Small intestine (tissue), 7 donors: Measurements from ENCODE around the gene SEMA4G. TPM values are rescaled to one million over a fixed set of nuclear protein-coding genes. Genes with fewer than 3 reads are reported as not detected.

Experiments used
- DNase-seq, 2 donors: peaks; one replicate each; pipeline versions ENCODE4 v3.0.0 to v3.0.0-alpha.2; 2013
- FAIRE-seq: peaks from 2 replicates; lab custom pipeline; 2012; peaks lifted over from hg19 to GRCh38; lab: Jason Lieb, UNC
- H3K27ac ChIP-seq, 3 donors: one replicate each; pipeline ENCODE4 v1.5.1; 2013; ENCODE audit warnings: low read length in 2 of 3, mild to moderate bottlenecking in 2 of 3, control low read depth in 1 of 3, inconsistent platforms in 1 of 3, low read depth in 1 of 3, moderate library complexity in 1 of 3
- H3K27me3 ChIP-seq, 3 donors: one replicate each; pipeline ENCODE4 v1.6.1; 2013; ENCODE audit warnings: low read length in 3 of 3, inconsistent platforms in 1 of 3; ENCODE audit not compliant: control insufficient read depth in 3 of 3, insufficient read depth in 3 of 3
- H3K36me3 ChIP-seq, 3 donors: one replicate each; pipeline ENCODE4 v1.6.1; 2013; ENCODE audit warnings: low read length in 3 of 3, inconsistent platforms in 1 of 3, low read depth in 1 of 3, mild to moderate bottlenecking in 1 of 3, moderate library complexity in 1 of 3; ENCODE audit not compliant: control insufficient read depth in 3 of 3, insufficient read depth in 2 of 3
- H3K4me1 ChIP-seq, 3 donors: one replicate each; pipeline ENCODE4 v1.6.1; 2013; ENCODE audit warnings: low read length in 2 of 3, inconsistent platforms in 1 of 3, low read depth in 1 of 3, mild to moderate bottlenecking in 1 of 3, moderate library complexity in 1 of 3; ENCODE audit not compliant: control insufficient read depth in 3 of 3, insufficient read depth in 2 of 3
- H3K4me3 ChIP-seq, 3 donors: one replicate each; pipeline ENCODE4 v1.5.1; 2013; ENCODE audit warnings: low read length in 3 of 3, control low read depth in 1 of 3, inconsistent platforms in 1 of 3, low read depth in 1 of 3, mild to moderate bottlenecking in 1 of 3, moderate library complexity in 1 of 3
- H3K9me3 ChIP-seq, 2 donors: one replicate each; pipeline ENCODE4 v1.6.1; 2013; ENCODE audit warnings: low read depth in 1 of 2, low read length in 1 of 2; ENCODE audit not compliant: control insufficient read depth in 2 of 2, insufficient read depth in 1 of 2
- WGBS, 3 donors: extraction: QIAGEN DNeasy Blood & Tissue Kit; methylation state at CpG; one replicate each; pipeline ENCODE4 v1.1.7; 2013; 5-methylcytosine and 5-hydroxymethylcytosine counted together
- polyA plus RNA-seq, 4 donors: library from polyadenylated mRNA; stranded (reverse) in 3 of 4; unstranded in 1 of 4; fragments of 200-250 nt in 3 of 4; fragments of 120-200 nt in 1 of 4; gene quantifications; one replicate each; pipeline versions ENCODE4 v1.2.1 to v1.2.3, GENCODE V29; 2013
- donor health status: healthy with polysubstance abuse.
- donor health status: control.
- donor health status: control.
- donor health status: Bipolar disorder and iron deficiency.
- donor health status: healthy.

Gene SEMA4G
- polyA plus RNA-seq, 4 donors, result 44.9 to 153 (median 104) TPM

- WGBS, 3 donors, result 97 to 99% (median 97%) methylated on average over 3 of the region's 3 CpGs
- no peaks in the 10 kb centered on the region for H3K27me3 ChIP-seq
- H3K4me3 ChIP-seq, result no peak overlapping the region
- H3K4me1 ChIP-seq, result no peaks in the 10 kb centered on the region
- peaks cover 4 to 34% (median 10%) of the 10 kb centered on the region in 3 donors for H3K36me3 ChIP-seq
- FAIRE-seq (no peak), DNase-seq (no peak)
- H3K27ac ChIP-seq, result no peak overlapping the region
- H3K9me3 ChIP-seq, result no peaks in the 10 kb centered on the region
Observed at GRCh38 chr10:100942229-100942628, 27.1 kb upstream of the SEMA4G start.

DNA sequence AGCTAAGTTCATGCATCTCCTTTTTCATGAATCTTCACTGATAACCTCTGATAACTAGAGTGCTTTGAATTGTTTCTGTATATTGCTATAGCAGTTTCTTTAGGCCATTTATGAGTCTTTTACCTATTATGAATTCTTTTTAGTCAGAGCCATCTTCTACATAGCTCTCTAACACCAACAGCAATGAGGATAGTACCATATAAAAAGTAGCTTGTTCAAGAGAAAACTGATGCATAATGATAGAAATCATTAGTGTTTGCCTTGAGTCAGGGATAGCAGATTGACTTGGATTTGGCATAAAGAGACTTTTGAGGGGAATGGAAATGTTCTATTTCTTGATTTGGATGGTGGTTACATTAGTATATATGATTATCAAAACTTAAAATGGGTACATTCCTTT is 25.8 kb upstream of the SEMA4G start:
- no peak for FAIRE-seq

DNA sequence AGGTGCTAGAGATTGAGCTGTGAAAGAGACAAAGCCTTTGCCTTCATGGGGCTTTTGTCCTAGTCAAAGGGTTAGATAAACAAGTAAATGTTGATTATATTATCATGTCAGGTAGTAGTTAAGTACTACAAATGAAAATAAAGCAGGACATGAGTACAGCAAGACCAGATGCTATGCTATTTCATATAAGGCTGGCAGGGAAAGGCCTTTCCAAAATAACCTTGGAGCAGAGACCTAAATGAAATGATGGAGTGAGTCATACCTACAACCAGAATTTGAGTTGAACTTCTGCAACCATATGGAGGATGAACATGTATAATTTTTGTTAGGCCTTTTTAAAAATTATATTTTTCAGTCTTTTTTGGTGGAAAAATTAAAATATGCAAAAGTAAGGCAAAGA is 23.6 kb upstream of the SEMA4G start:
- no peaks in the 10 kb centered on the region for H3K27me3 ChIP-seq
- H3K36me3 ChIP-seq, result peaks cover 2 to 33% (median 7%) of the 10 kb centered on the region in 3 donors
- no peak for FAIRE-seq

More for the DNA sequence above, 25.8 kb upstream of the SEMA4G start:
- Histone ChIP-seq H3K36me3 (peaks cover 4 to 34% (median 8%) of the 10 kb centered on the region in 3 donors), H3K9me3 (no peaks in the 10 kb centered on the region), H3K4me3 (no peak overlapping the region), H3K4me1 (no peaks in the 10 kb centered on the region), H3K27ac (no peak overlapping the region), H3K27me3 (no peaks in the 10 kb centered on the region)
- no peak for DNase-seq

GRCh38 chr10:100948916-100949315 is 20.4 kb upstream of the SEMA4G start:
- peaks cover 5 to 49% (median 15%) of the 10 kb centered on the region in 3 donors for H3K36me3 ChIP-seq
- no peak overlapping the region for H3K4me3 ChIP-seq
- FAIRE-seq, result no peak
- H3K27me3 ChIP-seq, result no peaks in the 10 kb centered on the region
- DNase-seq, result no peak
- no peaks in the 10 kb centered on the region for H3K9me3 ChIP-seq
- WGBS, 3 donors, result 96 to 98% (median 96%) methylated on average over 3 of the region's 3 CpGs
- no peaks in the 10 kb centered on the region for H3K4me1 ChIP-seq
- no peak overlapping the region for H3K27ac ChIP-seq

More for the DNA sequence above, 23.6 kb upstream of the SEMA4G start:
- no peak for DNase-seq
- Histone ChIP-seq H3K27ac (no peak overlapping the region), H3K9me3 (no peaks in the 10 kb centered on the region), H3K4me3 (no peak overlapping the region), H3K4me1 (no peaks in the 10 kb centered on the region)

DNA sequence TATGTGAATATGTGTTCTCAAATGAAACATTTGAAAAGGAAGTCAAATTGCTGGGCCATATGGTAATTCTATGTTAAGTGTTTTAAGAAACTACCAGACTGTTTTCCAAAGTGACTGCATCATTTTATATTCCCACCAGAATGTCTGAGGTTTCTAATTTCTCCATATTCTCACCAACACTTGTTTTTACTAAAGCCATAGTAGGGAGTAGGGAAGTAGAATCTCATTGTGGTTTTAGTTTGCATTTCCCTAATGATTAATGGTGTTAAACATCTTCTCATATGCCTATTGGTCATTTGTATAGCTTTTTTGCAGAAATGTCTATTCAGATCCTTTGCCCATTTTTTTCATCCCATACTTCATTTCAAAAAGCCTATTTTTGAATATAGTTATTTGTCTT is 9.1 kb upstream of the SEMA4G start:
- DNase-seq (no peak), FAIRE-seq (no peak)
- H3K9me3 ChIP-seq, result no peaks in the 10 kb centered on the region
- no peak overlapping the region for H3K27ac ChIP-seq
- H3K4me1 ChIP-seq, result no peaks in the 10 kb centered on the region
- H3K27me3 ChIP-seq, result no peaks in the 10 kb centered on the region
- no peak overlapping the region for H3K4me3 ChIP-seq
- H3K36me3 ChIP-seq, result peaks cover 4 to 25% (median 8%) of the 10 kb centered on the region in 3 donors

GRCh38 chr10:100962351-100963080 is 6.8 kb upstream of the SEMA4G start:
- 77 to 93% (median 91%) methylated on average over 4 of the region's 4 CpGs for WGBS, 3 donors
- Histone ChIP-seq H3K36me3 (peaks cover 6 to 16% (median 8%) of the 10 kb centered on the region in 3 donors), H3K4me3 (no peak overlapping the region), H3K27ac (no peak overlapping the region), H3K27me3 (no peaks in the 10 kb centered on the region), H3K9me3 (no peaks in the 10 kb centered on the region), H3K4me1 (peaks cover 0 to 4% (median 0%) of the 10 kb centered on the region in 3 donors)
- DNase-seq, result no peak
- no peak for FAIRE-seq

DNA sequence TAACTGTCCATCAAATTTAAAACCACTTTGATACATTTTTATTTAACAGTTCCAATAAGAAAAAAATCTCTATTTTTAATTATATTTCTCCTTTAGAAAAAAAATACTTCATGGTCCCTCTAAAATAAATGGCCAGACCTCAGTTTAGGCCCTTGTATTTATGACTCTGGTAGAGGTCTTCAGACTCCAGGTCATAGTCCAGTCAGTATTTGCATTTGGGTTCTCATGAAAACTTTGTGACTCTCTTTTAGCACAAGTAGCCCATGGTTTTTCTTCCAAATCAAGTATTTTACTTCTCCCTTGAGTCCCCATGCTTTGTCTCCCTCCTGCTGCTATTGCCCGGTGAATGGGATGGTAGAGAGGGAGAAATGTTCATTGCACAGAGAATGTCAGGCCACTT is 5.5 kb upstream of the SEMA4G start:
- 95 to 100% (median 96%) methylated on average over 1 of the region's 1 CpG for WGBS, 3 donors
- Histone ChIP-seq H3K36me3 (peaks cover 6 to 11% (median 8%) of the 10 kb centered on the region in 3 donors), H3K4me1 (peaks cover 0 to 12% (median 0%) of the 10 kb centered on the region in 3 donors), H3K27me3 (no peaks in the 10 kb centered on the region), H3K27ac (no peak overlapping the region), H3K9me3 (no peaks in the 10 kb centered on the region), H3K4me3 (no peak overlapping the region)
- DNase-seq (no peak), FAIRE-seq (no peak)

- FAIRE-seq, result no peak
- Histone ChIP-seq H3K27ac (no peak overlapping the region), H3K4me1 (peaks cover 0 to 19% (median 0%) of the 10 kb centered on the region in 3 donors), H3K9me3 (no peaks in the 10 kb centered on the region), H3K4me3 (no peak overlapping the region), H3K27me3 (no peaks in the 10 kb centered on the region), H3K36me3 (peaks cover 4 to 10% (median 8%) of the 10 kb centered on the region in 3 donors)
- WGBS, 3 donors, result 71 to 79% (median 73%) methylated on average over 5 of the region's 5 CpGs
- DNase-seq, result no peak
Observed at GRCh38 chr10:100965820-100966219, 3.5 kb upstream of the SEMA4G start.

GRCh38 chr10:100966887-100967286 is 2.4 kb upstream of the SEMA4G start:
- DNase-seq (no peak), FAIRE-seq (no peak)
- Histone ChIP-seq H3K36me3 (peaks cover 4 to 10% (median 8%) of the 10 kb centered on the region in 3 donors), H3K4me1 (peaks cover 0 to 29% (median 0%) of the 10 kb centered on the region in 3 donors), H3K27me3 (no peaks in the 10 kb centered on the region), H3K27ac (no peak overlapping the region), H3K4me3 (no peak overlapping the region), H3K9me3 (no peaks in the 10 kb centered on the region)
- 62 to 79% (median 65%) methylated on average over 2 of the region's 2 CpGs for WGBS, 3 donors
